Measurements from ENCODE around the gene RUBCNL. TPM values are rescaled to one million over a fixed set of nuclear protein-coding genes. Genes with fewer than 3 reads are reported as not detected.

The RUBCNL gene
- total RNA-seq, 1 experiment from 2014 or later: 1.4 TPM

DNA sequence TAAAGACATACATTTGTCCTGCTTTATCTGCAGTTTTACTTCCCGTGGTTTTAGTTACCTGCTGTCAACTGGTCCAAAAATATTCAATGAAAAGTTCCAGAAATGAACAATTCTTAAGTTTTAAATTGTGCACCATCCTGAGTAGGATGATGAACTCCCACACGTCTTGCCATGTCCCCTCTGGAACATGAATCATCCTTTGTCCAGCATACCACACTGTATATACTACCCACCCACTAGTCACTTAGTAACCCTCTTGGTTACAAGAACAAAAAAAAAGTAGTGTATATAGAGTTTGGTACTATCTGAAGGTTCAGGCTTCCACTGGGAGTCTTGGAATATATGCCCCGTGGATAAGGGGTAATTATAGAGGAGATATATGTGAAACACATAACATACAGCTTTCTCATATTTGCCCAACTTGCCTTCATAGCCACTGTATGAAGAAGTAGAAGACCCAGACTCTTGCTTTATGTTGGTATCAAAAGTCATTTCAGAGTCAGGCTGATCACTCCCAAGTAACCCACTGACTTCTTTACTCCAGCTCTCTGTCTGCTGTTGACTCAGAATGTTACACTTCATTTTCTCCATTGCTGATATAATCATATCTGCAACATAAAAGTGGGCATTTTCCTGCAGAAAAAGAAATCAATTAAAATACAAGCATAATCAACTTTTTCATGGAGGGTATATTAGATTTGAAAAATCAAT, 19.3 kb downstream of the RUBCNL start:
- no peak overlapping the region for H3K27ac Mint-ChIP-seq
- H4K5ac ChIP-seq (ENCODE audit: insufficient read length, low read depth, low read length): no peak overlapping the region
- no peaks in the 10 kb centered on the region for H3K27me3 ChIP-seq (ENCODE audit: insufficient read depth, low read length)
- no peak overlapping the region for H4K8ac ChIP-seq (replicated peaks; ENCODE audit: insufficient read length, low read depth, low read length)
- no peak overlapping the region for H2BK5ac ChIP-seq (ENCODE audit: insufficient read length, low read length)
- no peak overlapping the region for H2BK12ac ChIP-seq (ENCODE audit: insufficient read length, low read depth, low read length)
- no peaks in the 10 kb centered on the region for H4K20me1 ChIP-seq (ENCODE audit: control insufficient read depth, insufficient read depth, insufficient read length)
- TF ChIP-seq, protein P1, sequence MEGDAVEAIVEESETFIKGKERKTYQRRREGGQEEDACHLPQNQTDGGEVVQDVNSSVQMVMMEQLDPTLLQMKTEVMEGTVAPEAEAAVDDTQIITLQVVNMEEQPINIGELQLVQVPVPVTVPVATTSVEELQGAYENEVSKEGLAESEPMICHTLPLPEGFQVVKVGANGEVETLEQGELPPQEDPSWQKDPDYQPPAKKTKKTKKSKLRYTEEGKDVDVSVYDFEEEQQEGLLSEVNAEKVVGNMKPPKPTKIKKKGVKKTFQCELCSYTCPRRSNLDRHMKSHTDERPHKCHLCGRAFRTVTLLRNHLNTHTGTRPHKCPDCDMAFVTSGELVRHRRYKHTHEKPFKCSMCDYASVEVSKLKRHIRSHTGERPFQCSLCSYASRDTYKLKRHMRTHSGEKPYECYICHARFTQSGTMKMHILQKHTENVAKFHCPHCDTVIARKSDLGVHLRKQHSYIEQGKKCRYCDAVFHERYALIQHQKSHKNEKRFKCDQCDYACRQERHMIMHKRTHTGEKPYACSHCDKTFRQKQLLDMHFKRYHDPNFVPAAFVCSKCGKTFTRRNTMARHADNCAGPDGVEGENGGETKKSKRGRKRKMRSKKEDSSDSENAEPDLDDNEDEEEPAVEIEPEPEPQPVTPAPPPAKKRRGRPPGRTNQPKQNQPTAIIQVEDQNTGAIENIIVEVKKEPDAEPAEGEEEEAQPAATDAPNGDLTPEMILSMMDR (conservative IDR thresholded peaks at IDR 0.05): no peak
- no CpG with 5 or more reads among the region's 3 CpGs for WGBS (ENCODE audit: extremely low coverage, insufficient read length, low lambda C conversion rate)
- H3K9ac ChIP-seq (ENCODE audit: extremely low read depth, insufficient read length, low read length): no peak overlapping the region
- H3K4me1 Mint-ChIP-seq: no peaks in the 10 kb centered on the region
- no peak overlapping the region for H2BK120ac ChIP-seq (ENCODE audit: low read depth, low read length, poor library complexity, severe bottlenecking)
- no peak overlapping the region for H3K27ac ChIP-seq (ENCODE audit: insufficient read length, low read depth, low read length)
- no peak overlapping the region for H3K4me2 ChIP-seq (ENCODE audit: insufficient read depth, insufficient read length, low read length)
- no peaks in the 10 kb centered on the region for H3K9me3 ChIP-seq (ENCODE audit: control insufficient read depth, low read depth, low read length)
- no peaks in the 10 kb centered on the region for H3K79me2 ChIP-seq (ENCODE audit: insufficient read depth, low read length)
- no peak overlapping the region for H3T11ph ChIP-seq (ENCODE audit: low read length)
- no peak overlapping the region for H3K18ac ChIP-seq (ENCODE audit: insufficient read length, low read depth, low read length)
- H3K4me1 ChIP-seq (ENCODE audit: insufficient read depth, low read length): no peaks in the 10 kb centered on the region
- H2AK5ac ChIP-seq (ENCODE audit: insufficient read length, low read length): no peak overlapping the region
- no peaks in the 10 kb centered on the region for H3K9me3 Mint-ChIP-seq
- no peaks in the 10 kb centered on the region for H3K79me1 ChIP-seq (ENCODE audit: insufficient read depth, low read depth, low read length, poor library complexity, severe bottlenecking)
- no peaks in the 10 kb centered on the region for H3K23me2 ChIP-seq (ENCODE audit: insufficient read length, low read depth, low read length, poor library complexity, severe bottlenecking)
- no peak overlapping the region for H3K23ac ChIP-seq (ENCODE audit: insufficient read length, low read depth, low read length)
- no peak overlapping the region for H3K14ac ChIP-seq (ENCODE audit: insufficient read depth, low read length)
- no peak overlapping the region for H2AFZ ChIP-seq (ENCODE audit: low read length)
- no peak overlapping the region for H3K4ac ChIP-seq (ENCODE audit: low read depth, low read length)
- DNase-seq: no peak
- no peak overlapping the region for H4K91ac ChIP-seq (ENCODE audit: insufficient read length, low read depth, low read length)
- H2BK15ac ChIP-seq (ENCODE audit: low read depth, low read length): no peak overlapping the region
- H3K56ac ChIP-seq (ENCODE audit: insufficient read length, low read depth, low read length): no peak overlapping the region
- no peak overlapping the region for H2BK20ac ChIP-seq (ENCODE audit: low read depth, low read length, poor library complexity, severe bottlenecking)
- H3K27me3 Mint-ChIP-seq (ENCODE audit: low read depth): no peaks in the 10 kb centered on the region
- no peaks in the 10 kb centered on the region for H3K36me3 Mint-ChIP-seq (ENCODE audit: insufficient read depth in 1 of 3, low read depth in 3 of 3)
- no peak overlapping the region for H3K4me3 Mint-ChIP-seq
